Ectodermal cell (in vitro differentiated cells): ENCODE data around the gene ACTN1.
"Not testable (repeated sequence)": the region's sequence is repeated elsewhere in the genome, so short reads cannot be mapped to it uniquely, and the experiment has no call there.

Experiments used
- H3K27ac ChIP-seq: 2 replicates; pipeline ENCODE4 v1.7.0; 2013; ENCODE audit warnings: mild to moderate bottlenecking, low read depth, low read length; ENCODE audit not compliant: insufficient read depth, poor library complexity, severe bottlenecking
- H3K27me3 ChIP-seq: 2 replicates; pipeline ENCODE4 v1.7.0; 2013; ENCODE audit warnings: mild to moderate bottlenecking, low read length; ENCODE audit not compliant: insufficient read depth, control insufficient read depth, poor library complexity, severe bottlenecking
- H3K36me3 ChIP-seq: one replicate; pipeline ENCODE4 v1.7.0; 2013; ENCODE audit warnings: low read length; ENCODE audit not compliant: control insufficient read depth, insufficient read depth
- H3K4me1 ChIP-seq: one replicate; pipeline ENCODE4 v1.7.0; 2013; ENCODE audit warnings: low read length; ENCODE audit not compliant: control insufficient read depth, insufficient read depth
- H3K4me3 ChIP-seq: 2 replicates; pipeline ENCODE4 v1.7.0; 2013; ENCODE audit warnings: low read depth, low read length, control low read depth; ENCODE audit not compliant: insufficient read depth
- H3K9me3 ChIP-seq: 2 replicates; pipeline ENCODE4 v1.7.0; 2013; ENCODE audit warnings: mild to moderate bottlenecking, low read length, moderate library complexity; ENCODE audit not compliant: control insufficient read depth
- WGBS, 2 experiments: methylation state at CpG; one replicate each; pipeline ENCODE4 v1.1.7; 2013; ENCODE audit warnings: missing lambda C conversion rate in 2 of 2; 5-methylcytosine and 5-hydroxymethylcytosine counted together

ACTN1 gene

GRCh38 chr14:68977718-68978171 lies 1.4 kb downstream of the ACTN1 start:
- peaks cover 12% of the 10 kb centered on the region for H3K36me3 ChIP-seq
- H3K4me1 ChIP-seq: peaks cover 6% of the 10 kb centered on the region
- 0% methylated on average over 21 to 22 of the region's 25 CpGs for WGBS, 2 experiments
- peak overlapping the region; percentile 93 for H3K27ac ChIP-seq
- no peaks in the 10 kb centered on the region for H3K27me3 ChIP-seq
- H3K4me3 ChIP-seq: peak overlapping the region; percentile 94
- no peaks in the 10 kb centered on the region for H3K9me3 ChIP-seq

GRCh38 chr14:68977180-68977717 lies 1.9 kb downstream of the ACTN1 start:
- no peaks in the 10 kb centered on the region for H3K9me3 ChIP-seq
- no peaks in the 10 kb centered on the region for H3K27me3 ChIP-seq
- WGBS, 2 experiments: 13 to 18% methylated on average over 7 to 8 of the region's 8 CpGs
- H3K27ac ChIP-seq: no peak overlapping the region
- H3K4me3 ChIP-seq: peak overlapping the region; percentile 94
- H3K36me3 ChIP-seq: peaks cover 12% of the 10 kb centered on the region
- H3K4me1 ChIP-seq: peaks cover 6% of the 10 kb centered on the region

GRCh38 chr14:68976160-68977067 lies 2.7 kb downstream of the ACTN1 start:
- Histone ChIP-seq H3K9me3 (no peaks in the 10 kb centered on the region), H3K27ac (no peak overlapping the region), H3K4me1 (peaks cover 6% of the 10 kb centered on the region), H3K36me3 (peaks cover 12% of the 10 kb centered on the region), H3K4me3 (peak overlapping the region; percentile 94), H3K27me3 (no peaks in the 10 kb centered on the region)
- WGBS, 2 experiments: 88 to 90% methylated on average over 13 of the region's 13 CpGs

- whole genome bisulfite sequencing, 2 experiments: 92 to 94% methylated on average over 7 of the region's 7 CpGs
- Histone ChIP-seq H3K9me3 (no peaks in the 10 kb centered on the region), H3K36me3 (peaks cover 12% of the 10 kb centered on the region), H3K4me1 (peaks cover 7% of the 10 kb centered on the region), H3K27ac (no peak overlapping the region), H3K27me3 (no peaks in the 10 kb centered on the region), H3K4me3 (no peak overlapping the region)
These were observed 3.4 kb downstream of the ACTN1 start for GRCh38 chr14:68975667-68976066.

- Histone ChIP-seq H3K4me1 (peaks cover 12% of the 10 kb centered on the region), H3K9me3 (no peaks in the 10 kb centered on the region), H3K36me3 (peaks cover 12% of the 10 kb centered on the region), H3K27ac (no peak overlapping the region), H3K4me3 (no peak overlapping the region), H3K27me3 (no peaks in the 10 kb centered on the region)
- WGBS, 2 experiments: 93 to 95% methylated on average over 6 of the region's 6 CpGs
These were observed 4.2 kb downstream of the ACTN1 start for GRCh38 chr14:68974759-68975347.

GRCh38 chr14:68973639-68974038 lies 5.5 kb downstream of the ACTN1 start:
- peaks cover 12% of the 10 kb centered on the region for H3K4me1 ChIP-seq
- no peak overlapping the region for H3K27ac ChIP-seq
- H3K9me3 ChIP-seq: no peaks in the 10 kb centered on the region
- no peaks in the 10 kb centered on the region for H3K27me3 ChIP-seq
- 96% methylated on average over 5 of the region's 5 CpGs for WGBS, 2 experiments
- H3K36me3 ChIP-seq: peaks cover 12% of the 10 kb centered on the region
- H3K4me3 ChIP-seq: no peak overlapping the region

GRCh38 chr14:68973219-68973565 lies 5.9 kb downstream of the ACTN1 start:
- WGBS, 2 experiments: 83 to 89% methylated on average over 6 of the region's 6 CpGs
- Histone ChIP-seq H3K4me1 (peaks cover 12% of the 10 kb centered on the region), H3K36me3 (peaks cover 12% of the 10 kb centered on the region)
- H3K27ac ChIP-seq, H3K4me3 ChIP-seq, H3K27me3 ChIP-seq, H3K9me3 ChIP-seq: not testable (repeated sequence)

- 95% methylated on average over 13 of the region's 14 CpGs for WGBS, 2 experiments
- H3K36me3 ChIP-seq: peaks cover 12% of the 10 kb centered on the region
- H3K27ac ChIP-seq: no peak overlapping the region
- H3K9me3 ChIP-seq: no peaks in the 10 kb centered on the region
- peaks cover 12% of the 10 kb centered on the region for H3K4me1 ChIP-seq
- H3K27me3 ChIP-seq: no peaks in the 10 kb centered on the region
- no peak overlapping the region for H3K4me3 ChIP-seq
These were observed 6.4 kb downstream of the ACTN1 start for GRCh38 chr14:68972507-68973218.

- no peak overlapping the region for H3K4me3 ChIP-seq
- 91 to 94% methylated on average over 9 of the region's 9 CpGs for WGBS, 2 experiments
- no peaks in the 10 kb centered on the region for H3K9me3 ChIP-seq
- peaks cover 12% of the 10 kb centered on the region for H3K36me3 ChIP-seq
- H3K4me1 ChIP-seq: peaks cover 8% of the 10 kb centered on the region
- H3K27ac ChIP-seq: no peak overlapping the region
- H3K27me3 ChIP-seq: no peaks in the 10 kb centered on the region
These were observed 7.6 kb downstream of the ACTN1 start for GRCh38 chr14:68971411-68972035.
